Measurements from ENCODE around the gene C16orf78. TPM values are rescaled to one million over a fixed set of nuclear protein-coding genes. Genes with fewer than 3 reads are reported as not detected.

The C16orf78 gene
- total and polyA plus RNA-seq, 2 of the 8 experiments (the other 6 are each of a cell fraction or from before 2014, with no cell fraction given) = not detected

DNA sequence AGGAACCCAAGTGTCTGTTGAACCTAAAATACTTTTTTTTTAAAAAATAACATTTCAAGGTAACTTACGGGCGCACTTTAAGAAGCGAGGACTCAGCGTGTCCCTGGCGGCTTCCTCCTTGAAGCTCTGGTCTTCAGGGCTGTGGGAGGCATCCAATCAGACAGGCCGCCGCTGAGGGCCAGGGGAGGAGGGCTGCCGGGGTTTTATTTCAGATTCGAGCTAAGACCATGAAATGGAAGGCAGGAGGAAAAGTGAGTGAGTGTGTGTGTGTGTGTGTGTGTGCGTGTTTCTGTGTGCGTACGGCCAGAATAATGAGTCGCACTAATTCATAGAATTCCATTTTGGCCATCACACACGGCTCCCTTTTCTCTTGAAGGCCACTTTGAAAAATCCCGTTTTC lies 41.1 kb downstream of the C16orf78 start (continued):
- TF ChIP-seq EP300 (IDR thresholded peaks at IDR 0.05; ENCODE audit: borderline replicate concordance in 1 of 2, low read depth in 2 of 2, low read length in 2 of 2) (no peak), EGR1 (IDR thresholded peaks at IDR 0.05; ENCODE audit: borderline replicate concordance, low read depth, low read length) (no peak), CHD2 (IDR thresholded peaks at IDR 0.05; ENCODE audit: low read length) (no peak), SIN3A (conservative IDR thresholded peaks at IDR 0.05 in 1 of 2, IDR thresholded peaks at IDR 0.05 in 1 of 2; ENCODE audit: low read depth in 1 of 2, low read length in 2 of 2) (no peak), RXRA (IDR thresholded peaks at IDR 0.05; ENCODE audit: insufficient read depth, low read depth, low read length) (no peak), YY1 (IDR thresholded peaks at IDR 0.05; ENCODE audit: low read depth, low read length) (no peak)
- TF ChIP-seq, protein P1, sequence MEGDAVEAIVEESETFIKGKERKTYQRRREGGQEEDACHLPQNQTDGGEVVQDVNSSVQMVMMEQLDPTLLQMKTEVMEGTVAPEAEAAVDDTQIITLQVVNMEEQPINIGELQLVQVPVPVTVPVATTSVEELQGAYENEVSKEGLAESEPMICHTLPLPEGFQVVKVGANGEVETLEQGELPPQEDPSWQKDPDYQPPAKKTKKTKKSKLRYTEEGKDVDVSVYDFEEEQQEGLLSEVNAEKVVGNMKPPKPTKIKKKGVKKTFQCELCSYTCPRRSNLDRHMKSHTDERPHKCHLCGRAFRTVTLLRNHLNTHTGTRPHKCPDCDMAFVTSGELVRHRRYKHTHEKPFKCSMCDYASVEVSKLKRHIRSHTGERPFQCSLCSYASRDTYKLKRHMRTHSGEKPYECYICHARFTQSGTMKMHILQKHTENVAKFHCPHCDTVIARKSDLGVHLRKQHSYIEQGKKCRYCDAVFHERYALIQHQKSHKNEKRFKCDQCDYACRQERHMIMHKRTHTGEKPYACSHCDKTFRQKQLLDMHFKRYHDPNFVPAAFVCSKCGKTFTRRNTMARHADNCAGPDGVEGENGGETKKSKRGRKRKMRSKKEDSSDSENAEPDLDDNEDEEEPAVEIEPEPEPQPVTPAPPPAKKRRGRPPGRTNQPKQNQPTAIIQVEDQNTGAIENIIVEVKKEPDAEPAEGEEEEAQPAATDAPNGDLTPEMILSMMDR (IDR thresholded peaks at IDR 0.05; ENCODE audit: control extremely low read depth in 1 of 3, insufficient read depth in 1 of 3, low read depth in 1 of 3, low read length in 3 of 3) = no peak
